Lung microvascular endothelial cell (primary cell): ENCODE results near the gene DUOX1. TPM values are rescaled to one million over a fixed set of nuclear protein-coding genes. Genes with fewer than 3 reads are reported as not detected.

Experiments used
- DNase-seq, 2 donors: peaks; one replicate each; pipeline versions ENCODE4 v3.0.0 to v3.0.0-alpha.2; 2010; ENCODE audit warnings: low read depth in 2 of 2
- total RNA-seq: library from RNA; depleted of rRNA; stranded (reverse); fragments of >200 nt; gene quantifications from 2 replicates; pipeline ENCODE4 v1.2.1, GENCODE V29; 2014

Gene DUOX1
- total RNA-seq, 1 donor from 2014 or later: not detected

DNA sequence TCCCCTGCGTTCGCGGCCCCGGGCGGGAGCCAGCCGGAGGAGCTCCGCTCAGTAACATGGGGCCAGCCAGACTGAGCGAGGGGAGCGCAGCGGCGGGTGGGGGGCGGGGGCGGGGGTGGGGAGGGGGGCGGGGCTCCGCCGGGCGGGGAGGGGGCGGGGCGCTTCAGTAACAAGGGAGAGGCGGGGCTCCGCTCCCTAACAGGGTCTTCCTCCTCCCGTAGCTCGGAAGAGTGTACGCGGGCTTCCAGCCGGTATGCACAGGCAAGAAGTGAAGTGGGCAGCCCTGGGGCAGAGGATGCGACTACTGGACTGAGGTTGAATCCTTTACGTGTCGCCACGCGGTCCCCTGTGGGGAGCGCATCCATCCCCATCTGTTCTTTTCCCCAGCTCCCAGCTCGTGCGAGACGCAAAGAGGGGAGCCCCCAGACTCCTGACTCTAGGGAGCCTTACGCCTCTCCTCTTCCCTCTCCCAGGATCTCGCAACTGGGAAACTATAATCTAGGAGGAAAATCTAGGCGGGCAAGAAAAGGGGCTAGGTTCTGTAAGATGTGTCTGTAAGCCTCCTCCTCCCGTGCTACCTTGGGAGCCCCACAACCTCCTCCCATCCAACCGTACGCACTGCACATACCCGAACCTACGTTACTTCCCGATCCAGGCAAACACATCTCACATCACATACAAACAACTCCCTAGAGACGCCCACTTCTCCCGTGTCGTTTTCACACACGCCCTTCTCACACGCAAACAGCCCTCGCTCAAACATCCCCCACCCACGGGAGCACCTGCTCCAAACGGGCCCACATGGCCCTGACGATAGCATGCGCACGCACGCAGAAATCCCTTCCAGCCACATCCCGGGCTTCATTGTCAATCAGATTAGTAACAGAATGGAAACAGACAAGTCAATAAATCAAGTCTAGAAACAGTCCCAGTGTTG is 58.4 kb downstream of the DUOX1 start, which contains the start of gene SHF:
Gene SHF, minus strand, starts transcription at position 73 of the 937 bp plus-strand sequence. Its CDS starts 15 bp downstream, at position 58.
- DNase-seq: peak; percentile 10 to 64

DNA sequence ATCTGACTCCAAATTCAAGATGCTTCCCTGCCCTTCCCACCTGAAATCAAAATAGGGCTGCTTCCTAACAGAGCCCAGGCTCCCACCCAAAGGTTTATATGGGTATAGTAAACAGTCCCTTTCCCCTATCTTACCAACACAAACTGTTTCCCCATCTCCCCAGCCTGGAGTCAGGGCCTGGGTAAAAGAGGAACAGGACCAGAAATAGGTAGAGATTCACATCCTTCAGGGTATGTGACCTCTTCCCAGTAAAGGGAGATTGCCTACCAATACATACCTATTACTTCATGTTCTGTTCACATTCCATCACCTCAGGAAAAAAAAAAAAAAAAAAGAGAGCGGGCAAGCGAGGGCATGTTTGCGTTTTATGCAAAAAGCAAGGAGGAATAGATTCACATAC is 67.7 kb downstream of the DUOX1 start:
- DNase-seq: no peak

DNA sequence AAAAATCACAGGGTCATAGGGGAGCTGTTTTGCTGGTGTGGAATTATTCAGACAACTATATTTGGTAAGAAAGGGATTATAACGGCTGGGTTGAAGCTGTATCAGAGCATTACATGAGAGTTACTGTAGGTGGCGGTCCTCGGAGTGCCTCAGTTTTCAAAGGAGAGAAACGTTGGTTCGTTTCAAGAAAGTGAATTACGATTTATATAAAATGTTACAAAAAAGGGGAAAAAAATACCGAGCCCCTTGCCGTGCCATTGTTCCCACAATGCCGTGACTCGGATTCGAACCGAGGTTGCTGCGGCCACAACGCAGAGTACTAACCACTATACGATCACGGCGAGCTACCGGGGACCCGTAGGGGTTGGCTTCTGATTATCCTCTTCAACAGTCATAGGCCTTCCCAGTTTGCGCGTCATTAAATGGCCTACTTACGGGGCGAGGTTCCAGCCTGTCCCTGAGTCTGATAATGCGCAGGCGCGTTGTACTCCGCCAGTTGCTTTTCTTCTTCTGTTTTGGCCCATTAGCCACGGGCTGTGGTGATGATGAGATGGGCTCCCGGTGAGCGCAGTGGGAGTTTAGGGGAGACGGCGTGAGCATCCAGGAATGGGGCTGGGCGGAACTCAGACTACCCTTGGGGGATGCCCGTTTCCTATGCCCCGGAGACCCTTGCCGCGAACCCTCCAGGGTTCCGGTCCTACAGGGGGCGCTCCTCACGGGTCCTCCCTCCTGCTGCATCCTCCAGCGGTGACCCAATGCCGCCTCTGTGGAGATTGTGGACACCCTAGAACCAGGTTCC is 68.7 kb downstream of the DUOX1 start:
- peak; percentile 98 to 99 for DNase-seq

DNA sequence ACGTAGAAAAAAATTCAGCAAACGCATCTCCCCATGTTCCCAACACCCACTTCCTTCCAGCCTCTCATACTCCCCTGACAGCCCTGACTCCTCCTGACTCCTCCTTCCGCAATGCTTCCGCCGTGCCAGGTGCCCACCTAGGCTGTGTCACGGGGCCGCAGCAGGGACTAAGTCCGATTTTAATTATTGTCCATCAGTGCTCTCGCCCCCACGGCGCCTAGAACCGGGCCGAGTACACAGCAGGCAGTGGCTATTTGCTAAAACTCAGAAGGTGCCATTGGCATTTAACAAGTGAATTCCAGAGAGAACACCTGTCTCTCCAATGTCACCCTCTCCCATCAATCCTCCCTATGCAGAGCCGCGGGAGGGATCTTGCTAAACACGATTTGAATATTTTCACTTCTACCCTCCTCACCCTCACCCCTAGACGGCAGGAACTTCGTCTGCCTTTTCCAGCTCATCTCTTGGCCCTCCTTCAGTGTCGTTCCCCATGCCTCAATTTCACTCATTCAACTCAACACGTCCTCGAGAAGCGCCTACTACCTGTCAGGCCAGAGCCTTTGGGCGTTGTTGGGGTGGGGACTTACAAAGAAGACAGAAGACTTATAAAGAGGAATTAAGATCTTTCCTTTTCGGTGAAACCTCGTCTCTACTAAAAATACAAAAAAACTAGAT is 69.5 kb downstream of the DUOX1 start:
- DNase-seq: peak; percentile 17 to 21

DNA sequence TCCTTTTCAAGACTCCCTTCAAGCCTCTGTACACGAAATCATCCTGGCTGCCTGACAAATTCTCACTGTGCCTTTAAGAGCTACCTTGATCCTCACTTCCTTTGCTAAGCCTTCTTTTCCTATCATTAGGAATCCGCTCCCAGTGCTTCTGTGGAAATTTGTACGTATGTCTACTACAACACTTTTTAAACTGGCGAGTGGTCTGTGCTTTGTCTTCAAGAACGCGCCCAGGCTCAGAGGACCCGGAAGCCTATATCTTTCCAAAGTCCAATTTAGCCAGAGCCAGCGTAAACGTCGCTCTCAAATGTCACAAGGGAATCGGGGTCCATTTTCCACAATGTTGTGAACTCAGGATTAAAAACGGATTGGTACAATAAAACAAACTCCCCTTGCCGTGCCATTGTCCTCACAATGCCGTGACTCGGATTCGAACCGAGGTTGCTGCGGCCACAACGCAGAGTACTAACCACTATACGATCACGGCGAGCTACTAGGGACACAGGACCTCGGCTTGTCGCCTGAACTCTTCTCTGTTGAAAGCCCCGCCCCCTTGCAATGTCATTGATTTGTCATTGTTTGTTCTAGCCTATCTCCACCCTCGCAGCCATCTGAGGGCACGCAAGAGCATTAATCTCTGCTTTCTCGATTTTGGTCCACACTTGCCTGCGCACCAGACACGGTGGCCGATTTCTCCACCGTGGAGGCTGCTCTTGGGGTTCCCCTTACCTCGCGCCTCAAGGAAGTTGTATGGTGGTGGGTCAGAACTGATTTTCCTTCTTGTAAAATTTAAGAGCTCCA is 70.4 kb downstream of the DUOX1 start:
- DNase-seq: peak; percentile 94 to 97

DNA sequence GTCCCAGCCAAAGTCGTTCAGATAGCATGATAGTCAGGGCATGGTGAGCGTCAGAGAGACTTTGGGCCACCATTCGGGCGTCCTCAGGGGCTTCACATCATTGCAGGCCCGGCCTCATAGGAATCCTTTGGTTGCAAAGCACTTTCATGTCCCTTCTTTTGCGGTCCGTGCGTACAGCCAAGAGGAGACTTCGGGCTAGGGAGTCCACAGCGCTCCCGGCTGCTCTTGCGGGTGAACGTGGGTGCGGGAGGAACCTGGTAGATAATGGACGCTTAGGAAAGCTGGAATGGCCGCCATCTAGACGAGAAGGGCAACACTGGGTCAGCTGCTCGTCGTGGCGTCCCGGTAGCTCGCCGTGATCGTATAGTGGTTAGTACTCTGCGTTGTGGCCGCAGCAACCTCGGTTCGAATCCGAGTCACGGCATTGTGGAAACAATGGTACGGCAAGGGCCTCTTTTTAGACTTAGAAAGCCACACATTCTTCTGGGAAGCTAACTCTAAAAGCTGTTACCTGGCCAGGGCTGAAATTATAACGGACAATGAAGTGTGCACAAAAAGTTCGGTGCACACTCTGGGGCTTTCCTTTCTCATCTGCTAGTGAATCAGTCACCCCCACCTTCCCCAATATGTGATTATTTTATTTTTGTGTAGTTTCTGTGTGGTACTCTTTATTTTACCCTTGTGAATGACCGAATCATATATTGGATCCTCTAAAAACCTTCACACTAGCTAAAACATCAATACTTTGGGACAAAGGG is 71.2 kb downstream of the DUOX1 start:
- DNase-seq: peak; percentile 81 to 82

DNA sequence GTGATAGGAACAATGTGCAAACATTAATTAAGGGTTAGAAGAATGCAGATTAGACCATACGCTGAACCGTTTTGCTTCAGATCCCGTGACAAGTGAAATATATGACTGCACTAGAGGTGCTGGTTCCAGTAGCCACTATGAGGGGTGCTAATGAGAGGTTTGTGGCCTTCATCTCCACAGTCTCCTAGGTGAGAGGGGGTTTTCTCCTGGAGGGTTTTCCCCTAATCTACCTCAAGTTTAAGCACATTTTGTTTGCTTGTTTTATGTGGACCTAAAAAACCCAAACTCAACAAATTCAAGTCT is 71.7 kb downstream of the DUOX1 start:
- no peak for DNase-seq

DNA sequence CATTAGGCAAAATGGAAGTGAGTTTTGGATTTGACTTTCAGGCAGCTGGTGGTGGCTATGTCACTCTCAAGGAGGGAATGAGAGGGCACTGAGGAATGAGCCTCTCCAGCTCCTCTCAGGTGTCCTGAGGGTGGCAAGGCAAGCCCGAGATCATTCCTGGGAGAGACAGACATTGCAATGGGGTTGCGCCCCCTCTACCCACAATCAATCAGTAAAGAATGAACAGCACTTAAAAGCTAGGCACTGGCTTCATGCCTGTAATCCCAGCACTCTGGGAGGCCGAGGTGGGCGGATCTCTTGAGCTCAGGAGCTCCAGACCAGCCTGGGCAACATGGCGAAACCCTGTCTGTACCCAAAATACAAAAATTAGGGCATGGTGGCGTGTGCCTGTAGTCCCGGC is 72.1 kb downstream of the DUOX1 start:
- DNase-seq: no peak

DNA sequence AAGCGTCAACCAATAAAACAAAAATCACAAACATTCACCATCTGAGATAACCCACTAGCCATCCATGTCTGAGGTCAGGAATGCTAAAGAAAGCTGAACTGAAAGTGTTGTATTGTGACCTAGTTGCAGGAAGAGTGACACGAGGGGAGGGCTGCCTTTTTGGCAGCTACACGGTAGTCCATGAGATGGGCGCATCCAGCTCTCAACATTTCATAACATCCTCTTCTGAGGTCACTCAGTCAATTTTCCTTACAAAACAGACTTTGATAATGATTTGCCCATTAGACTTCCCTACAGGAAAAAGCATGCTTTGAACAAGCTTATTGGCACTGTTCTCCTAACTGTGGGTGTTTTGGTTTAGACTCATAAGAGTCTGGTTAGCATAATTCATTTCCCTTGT is 73.4 kb downstream of the DUOX1 start:
- DNase-seq: peak in 1 of 2 donors; percentile 65

DNA sequence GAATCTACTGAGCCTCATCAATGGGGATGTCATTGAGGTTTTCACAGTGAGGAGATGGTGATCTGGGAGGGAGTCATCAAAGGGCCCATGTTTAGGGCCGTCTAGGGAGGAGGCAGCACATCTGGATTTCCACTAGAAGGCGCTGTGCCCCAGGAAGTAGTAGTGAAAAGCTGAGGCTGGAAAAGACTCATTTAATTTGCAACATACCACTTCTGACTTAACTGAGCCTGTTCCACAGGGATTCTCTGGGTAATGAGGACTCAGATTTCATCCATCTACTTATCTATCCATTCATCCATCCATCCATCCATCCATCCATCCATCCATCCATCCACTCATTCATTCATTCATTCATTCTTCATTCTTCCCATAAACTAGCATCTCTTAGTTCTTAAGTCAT is 75.4 kb downstream of the DUOX1 start:
- DNase-seq: peak; percentile 67 to 71

DNA sequence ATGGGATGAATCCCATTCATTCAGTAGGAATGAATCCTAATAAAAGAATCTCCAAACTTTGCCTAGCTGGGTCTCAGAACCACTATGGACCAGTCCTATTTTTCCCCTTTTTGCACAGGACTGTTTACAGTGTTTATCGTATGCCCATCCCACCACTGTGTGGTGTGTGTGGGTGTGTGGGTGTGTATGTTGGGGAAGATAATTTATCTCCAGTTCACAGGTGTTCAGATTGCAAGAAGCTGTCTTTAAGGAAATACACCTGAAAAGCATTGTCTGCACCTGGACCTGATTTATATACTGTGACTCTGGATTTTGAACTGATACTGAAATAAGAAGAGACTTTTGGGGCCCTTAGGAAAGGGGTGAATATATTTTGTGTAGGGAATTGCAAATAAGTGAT is 82.7 kb downstream of the DUOX1 start:
- DNase-seq: no peak

Other genes starting within 250 kb of the DUOX1 start
- gene TERB2, start 173.3 kb upstream of the DUOX1 start, total RNA-seq: not detected in 2 replicates
- gene SORD, start 106.8 kb upstream of the DUOX1 start, total RNA-seq: 1.4 and 2.8 TPM in 2 replicates
- gene DUOX2, start 15.8 kb upstream of the DUOX1 start, total RNA-seq: not detected in 2 replicates
- gene DUOXA2, start 15.7 kb upstream of the DUOX1 start, total RNA-seq: not detected in 2 replicates
- gene DUOXA1, start 115 bp upstream of the DUOX1 start, total RNA-seq: not detected in 2 replicates
- gene SHF, start 58.0 kb downstream of the DUOX1 start, total RNA-seq: 2.4 and 3.4 TPM in 2 replicates
- not detected in 2 replicates for gene SLC28A2, start 122.2 kb downstream of the DUOX1 start, total RNA-seq
- gene GATM, start 248.6 kb downstream of the DUOX1 start, total RNA-seq: 0.20 and 0.44 TPM in 2 replicates